Left lung (tissue), 10 donors: ENCODE data around the gene RBM19. TPM values are rescaled to one million over a fixed set of nuclear protein-coding genes. Genes with fewer than 3 reads are reported as not detected.

ENCODE experiments used
- ATAC-seq: fragments of 200-7000 bp; cut with Tn5 transposase; one replicate; pipeline ENCODE4 v1.9.1; 2020; ENCODE audit warnings: moderate library complexity
- DNase-seq, 4 donors: peaks; one replicate each; pipeline ENCODE4 v3.0.0-alpha.2; 2013 to 2020
- H3K27ac ChIP-seq, 2 donors: fragments of 200-600 bp; sonication (generic) in 1 of 2; one replicate each; pipeline versions ENCODE4 v1.5.0 to v1.8.0; 2020 to 2021
- H3K27me3 ChIP-seq, 2 donors: fragments of 200-600 bp; sonication (generic) in 1 of 2; one replicate each; pipeline versions ENCODE4 v1.5.0 to v1.8.0; 2020 to 2021
- H3K36me3 ChIP-seq, 2 donors: fragments of 200-600 bp; sonication (generic) in 1 of 2; one replicate each; pipeline versions ENCODE4 v1.5.0 to v1.8.0; 2020 to 2021
- H3K4me1 ChIP-seq, 2 donors: fragments of 200-600 bp; one replicate each; pipeline ENCODE4 v1.8.0; 2021
- H3K4me3 ChIP-seq, 2 donors: fragments of 200-600 bp; sonication (generic) in 1 of 2; one replicate each; pipeline versions ENCODE4 v1.5.0 to v1.8.0; 2020 to 2021; ENCODE audit warnings: mild to moderate bottlenecking in 1 of 2
- H3K9me3 ChIP-seq, 2 donors: fragments of 200-600 bp; sonication (generic) in 1 of 2; one replicate each; pipeline versions ENCODE4 v1.5.0 to v1.8.0; 2020 to 2021
- intact Hi-C, 2 donors: fragments of 100-400 bp; cut with DNase I; formaldehyde crosslinking; loops; one replicate each; pipeline versions ENCODE4 v1.11.2 to v1.14.2; 2022
- polyA plus RNA-seq, 6 donors: library from polyadenylated mRNA; unstranded; fragments of 120-200 nt; gene quantifications; one replicate each; pipeline ENCODE4 v1.2.1, GENCODE V29; 2013; ENCODE audit not compliant: insufficient read length in 6 of 6
- total RNA-seq, 2 donors: library from RNA; stranded (reverse); fragmentation: NEBNext Ultra II Directional; extraction: Animal tissue kit (Norgen Biotek cat#: 25700); gene quantifications; one replicate each; pipeline ENCODE4 v1.2.1, GENCODE V29; 2021
- TF ChIP-seq, protein P1 (sequence below), 2 donors: fragments of 200-600 bp; sonication (generic) in 1 of 2; IDR thresholded peaks; one replicate each; pipeline versions ENCODE4 v1.5.0 to v1.8.0; 2021; ENCODE audit warnings: antibody characterized with exemption in 2 of 2
- donor health status: DM: no; HTN: yes; CAD: no.
- donor health status: DM: no; HTN: no; CAD: no.

Gene RBM19
- total and polyA plus RNA-seq, 8 donors: 21.5 to 33.4 (median 31.2) TPM

DNA sequence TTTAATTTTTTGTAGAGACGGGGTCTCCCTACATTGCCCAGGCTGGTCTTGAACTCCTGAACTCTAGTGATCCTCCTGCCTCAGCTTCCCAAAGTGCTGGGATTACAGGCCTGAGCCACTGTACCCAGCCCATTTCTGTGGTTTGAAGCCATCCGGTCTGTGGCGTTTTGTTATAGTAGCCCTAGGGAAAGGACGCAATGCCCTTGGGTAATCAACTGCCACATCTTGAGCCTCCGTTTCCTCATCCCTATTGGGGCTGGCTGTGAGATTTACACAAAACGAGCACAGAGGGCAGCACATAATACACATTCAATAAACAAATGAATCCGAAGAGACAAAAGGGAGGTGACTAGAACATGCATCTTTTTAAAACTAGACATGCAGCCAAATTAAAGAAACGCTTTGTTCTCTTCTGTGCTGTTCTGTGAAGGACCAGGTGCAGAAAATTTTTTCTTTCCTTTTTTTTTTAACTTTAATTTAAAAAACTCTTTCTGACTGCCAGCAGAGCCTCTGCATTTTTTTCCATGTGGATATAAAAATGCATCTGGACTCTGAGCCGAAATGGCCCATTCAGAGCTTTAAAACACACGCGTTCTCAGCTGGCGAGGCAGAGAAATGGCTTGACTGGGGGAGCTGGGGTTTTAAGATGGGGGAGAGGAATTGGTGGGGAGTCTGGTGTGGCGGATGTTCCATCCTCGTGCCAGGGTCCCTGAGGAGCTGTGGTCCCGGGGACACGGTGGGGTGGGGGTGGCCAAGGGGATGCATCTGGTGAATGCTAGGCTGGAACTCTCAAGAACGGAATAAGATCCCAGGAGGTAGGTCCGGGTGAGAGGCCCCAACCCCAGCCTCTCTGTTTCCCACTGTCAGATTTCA lies 119.0 kb downstream of the RBM19 start:
- no peaks in the 10 kb centered on the region for H3K27me3 ChIP-seq
- no peaks in the 10 kb centered on the region for H3K9me3 ChIP-seq
- no peak for ATAC-seq
- H3K36me3 ChIP-seq: peaks cover 0 to 58% of the 10 kb centered on the region in 2 donors
- no peak for DNase-seq
- intact Hi-C loops: no loop called here
- H3K27ac ChIP-seq: no peak overlapping the region
- TF ChIP-seq, protein P1, sequence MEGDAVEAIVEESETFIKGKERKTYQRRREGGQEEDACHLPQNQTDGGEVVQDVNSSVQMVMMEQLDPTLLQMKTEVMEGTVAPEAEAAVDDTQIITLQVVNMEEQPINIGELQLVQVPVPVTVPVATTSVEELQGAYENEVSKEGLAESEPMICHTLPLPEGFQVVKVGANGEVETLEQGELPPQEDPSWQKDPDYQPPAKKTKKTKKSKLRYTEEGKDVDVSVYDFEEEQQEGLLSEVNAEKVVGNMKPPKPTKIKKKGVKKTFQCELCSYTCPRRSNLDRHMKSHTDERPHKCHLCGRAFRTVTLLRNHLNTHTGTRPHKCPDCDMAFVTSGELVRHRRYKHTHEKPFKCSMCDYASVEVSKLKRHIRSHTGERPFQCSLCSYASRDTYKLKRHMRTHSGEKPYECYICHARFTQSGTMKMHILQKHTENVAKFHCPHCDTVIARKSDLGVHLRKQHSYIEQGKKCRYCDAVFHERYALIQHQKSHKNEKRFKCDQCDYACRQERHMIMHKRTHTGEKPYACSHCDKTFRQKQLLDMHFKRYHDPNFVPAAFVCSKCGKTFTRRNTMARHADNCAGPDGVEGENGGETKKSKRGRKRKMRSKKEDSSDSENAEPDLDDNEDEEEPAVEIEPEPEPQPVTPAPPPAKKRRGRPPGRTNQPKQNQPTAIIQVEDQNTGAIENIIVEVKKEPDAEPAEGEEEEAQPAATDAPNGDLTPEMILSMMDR (IDR thresholded peaks at IDR 0.05): no peak
- H3K4me3 ChIP-seq: no peak overlapping the region
- no peaks in the 10 kb centered on the region for H3K4me1 ChIP-seq

GRCh38 chr12:113845900-113846674 lies 120.0 kb downstream of the RBM19 start:
- TF ChIP-seq, protein P1 (IDR thresholded peaks at IDR 0.05): no peak
- DNase-seq: no peak

DNA sequence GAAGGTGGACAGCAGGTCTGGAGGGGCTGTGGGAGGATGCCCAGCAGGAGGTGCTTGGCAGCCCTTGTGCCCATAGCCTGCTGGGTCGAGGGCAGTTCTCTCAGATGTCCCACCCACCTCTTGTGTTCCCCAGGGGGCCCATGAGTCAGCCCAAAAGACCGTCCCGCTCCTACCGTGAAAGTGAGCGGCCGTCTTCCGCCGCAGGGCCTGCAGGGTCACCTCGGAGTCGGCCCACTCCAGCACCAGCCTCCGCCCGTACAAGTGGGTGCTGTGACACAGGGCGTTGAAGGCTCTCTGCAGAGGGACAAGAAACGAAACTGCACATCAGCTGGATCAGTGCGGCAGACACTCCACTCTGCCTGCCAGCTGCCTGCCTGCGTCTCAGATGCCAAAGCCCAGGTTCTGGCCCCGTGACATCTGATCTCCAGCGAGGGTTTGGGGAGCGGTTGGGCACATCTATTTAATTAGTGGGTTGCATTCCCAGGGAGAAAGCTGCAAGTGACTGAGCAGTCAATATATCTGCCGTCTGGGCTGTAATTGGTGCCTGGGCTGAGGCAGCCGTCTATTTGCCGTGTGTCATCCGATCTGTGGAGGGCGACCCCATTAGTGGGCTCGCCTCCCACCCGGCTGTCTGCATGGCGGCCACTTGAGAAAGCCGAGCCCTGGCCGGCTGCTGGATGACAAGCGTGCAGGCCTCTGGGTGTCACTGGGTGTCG lies 121.5 kb downstream of the RBM19 start:
- Histone ChIP-seq H3K4me3 (no peak overlapping the region), H3K4me1 (no peaks in the 10 kb centered on the region), H3K36me3 (peaks cover 0 to 68% of the 10 kb centered on the region in 2 donors), H3K9me3 (no peaks in the 10 kb centered on the region), H3K27ac (no peak overlapping the region), H3K27me3 (no peaks in the 10 kb centered on the region)
- no peak for DNase-seq
- ATAC-seq: no peak
- TF ChIP-seq, protein P1 (IDR thresholded peaks at IDR 0.05): no peak
- intact Hi-C loops: no loop called here

More at GRCh38 chr12:113845900-113846674, 120.0 kb downstream of the RBM19 start:
- Histone ChIP-seq H3K4me1 (no peaks in the 10 kb centered on the region), H3K4me3 (no peak overlapping the region), H3K27me3 (no peaks in the 10 kb centered on the region), H3K27ac (no peak overlapping the region), H3K9me3 (no peaks in the 10 kb centered on the region), H3K36me3 (peaks cover 0 to 62% of the 10 kb centered on the region in 2 donors)
- intact Hi-C loops: no loop called here
- no peak for ATAC-seq

GRCh38 chr12:113842699-113843098 lies 123.4 kb downstream of the RBM19 start:
- DNase-seq (no peak), ATAC-seq (no peak)
- H3K4me3 ChIP-seq: no peak overlapping the region
- intact Hi-C loops: no loop called here
- no peaks in the 10 kb centered on the region for H3K27me3 ChIP-seq
- no peak overlapping the region for H3K27ac ChIP-seq
- H3K9me3 ChIP-seq: no peaks in the 10 kb centered on the region
- H3K4me1 ChIP-seq: no peaks in the 10 kb centered on the region
- H3K36me3 ChIP-seq: peaks cover 0 to 64% of the 10 kb centered on the region in 2 donors
- TF ChIP-seq, protein P1 (IDR thresholded peaks at IDR 0.05): no peak
